T-helper 2 cell treated with Interferon-gamma antibody and Interleukin-4, amounts not matched to agents 100 ng/mL and 5 ng/mL, for 36 hours (primary cell): ENCODE data around the gene USP17L27. TPM values are rescaled to one million over a fixed set of nuclear protein-coding genes. Genes with fewer than 3 reads are reported as not detected.
"Not testable (repeated sequence)": the region's sequence is repeated elsewhere in the genome, so short reads cannot be mapped to it uniquely, and the experiment has no call there.

Experiments used
- intact Hi-C: fragments of 100-400 bp; cut with micrococcal nuclease; formaldehyde crosslinking; loops from one replicate; pipeline ENCODE4 v1.15.1; 2023
- total RNA-seq: library from RNA; stranded (reverse); gene quantifications from 2 replicates; pipeline ENCODE4 v1.2.3, GENCODE V29; 2022

Gene USP17L27
- not detected in 2 replicates for total RNA-seq

GRCh38 chr4:9343848-9344247, at the start of gene USP17L27:
Gene USP17L27 (plus strand): TSS chr4:9344148. CDS start chr4:9344148, 0 bp downstream.
- intact Hi-C loops: not testable (repeated sequence)

- intact Hi-C loops: not testable (repeated sequence)
These were observed 19.8 kb upstream of the USP17L27 start for GRCh38 chr4:9324191-9324590.

- intact Hi-C loops: not testable (repeated sequence)
These were observed 19.1 kb upstream of the USP17L27 start, which contains the start of gene USP17L24 for GRCh38 chr4:9324865-9325264. Gene USP17L24 (plus strand): TSS chr4:9325165. CDS start chr4:9325165, 0 bp downstream.

- intact Hi-C loops: not testable (repeated sequence)
These were observed 14.3 kb upstream of the USP17L27 start, which contains the start of gene USP17L25 for GRCh38 chr4:9329611-9330010. Gene USP17L25 (plus strand): TSS chr4:9329911. CDS start chr4:9329911, 0 bp downstream.

- intact Hi-C loops: not testable (repeated sequence)
These were observed 9.6 kb upstream of the USP17L27 start, which contains the start of gene USP17L26 for GRCh38 chr4:9334358-9334757. Gene USP17L26 (plus strand): TSS chr4:9334658. CDS start chr4:9334658, 0 bp downstream.

GRCh38 chr4:9339103-9339502, 4.8 kb upstream of the USP17L27 start, which contains the start of gene USP17L5:
Gene USP17L5 (plus strand): TSS chr4:9339403. CDS start chr4:9339403, 0 bp downstream.
- intact Hi-C loops: not testable (repeated sequence)

GRCh38 chr4:9348593-9348992, 4.6 kb downstream of the USP17L27 start, which contains the start of gene USP17L28:
Gene USP17L28 (plus strand): TSS chr4:9348893. CDS start chr4:9348893, 0 bp downstream.
- intact Hi-C loops: not testable (repeated sequence)

GRCh38 chr4:9350866-9351265, 6.9 kb downstream of the USP17L27 start:
- intact Hi-C loops: not testable (repeated sequence)

GRCh38 chr4:9353338-9353737, 9.4 kb downstream of the USP17L27 start, which contains the start of gene USP17L29:
Gene USP17L29 (plus strand): TSS chr4:9353638. CDS start chr4:9353638, 0 bp downstream.
- intact Hi-C loops: not testable (repeated sequence)

GRCh38 chr4:9362829-9363228, 18.9 kb downstream of the USP17L27 start, which contains the start of gene USP17L30:
Gene USP17L30 (plus strand): TSS chr4:9363129. CDS start chr4:9363129, 0 bp downstream.
- intact Hi-C loops: not testable (repeated sequence)

- intact Hi-C loops: not testable (repeated sequence)
These were observed 35.9 kb downstream of the USP17L27 start for GRCh38 chr4:9379881-9380280.

- intact Hi-C loops: not testable (repeated sequence)
These were observed 37.1 kb downstream of the USP17L27 start for GRCh38 chr4:9381012-9381534.

- intact Hi-C loops: no loop called here
These were observed 40.2 kb downstream of the USP17L27 start for GRCh38 chr4:9384126-9384525.

GRCh38 chr4:9389001-9389400, 45.1 kb downstream of the USP17L27 start:
- intact Hi-C loops: not testable (repeated sequence)

Other genes starting within 250 kb of the USP17L27 start
- not detected in 2 replicates for gene FAM90A26, start 173.7 kb upstream of the USP17L27 start, total RNA-seq
- gene USP17L10, start 133.5 kb upstream of the USP17L27 start, total RNA-seq: not detected in 2 replicates
- not detected in 2 replicates for gene USP17L11, start 128.7 kb upstream of the USP17L27 start, total RNA-seq
- not detected in 2 replicates for gene USP17L12, start 124.0 kb upstream of the USP17L27 start, total RNA-seq
- not detected in 2 replicates for gene USP17L13, start 119.3 kb upstream of the USP17L27 start, total RNA-seq
- not detected in 2 replicates for gene USP17L15, start 109.8 kb upstream of the USP17L27 start, total RNA-seq
- gene USP17L17, start 100.3 kb upstream of the USP17L27 start, total RNA-seq: not detected in 2 replicates
- gene USP17L18, start 95.5 kb upstream of the USP17L27 start, total RNA-seq: not detected in 2 replicates
- gene USP17L19, start 90.8 kb upstream of the USP17L27 start, total RNA-seq: not detected in 2 replicates
- gene USP17L20, start 86.0 kb upstream of the USP17L27 start, total RNA-seq: not detected in 2 replicates
- not detected in 2 replicates for gene USP17L21, start 81.3 kb upstream of the USP17L27 start, total RNA-seq
- gene USP17L22, start 76.5 kb upstream of the USP17L27 start, total RNA-seq: not detected in 2 replicates
- not detected in 2 replicates for gene USP17L24, start 19.0 kb upstream of the USP17L27 start, total RNA-seq
- gene USP17L25, start 14.2 kb upstream of the USP17L27 start, total RNA-seq: not detected in 2 replicates
- gene USP17L26, start 9.5 kb upstream of the USP17L27 start, total RNA-seq: not detected in 2 replicates
- gene USP17L5, start 4.7 kb upstream of the USP17L27 start, total RNA-seq: not detected in 2 replicates
- not detected in 2 replicates for gene USP17L28, start 4.7 kb downstream of the USP17L27 start, total RNA-seq
- not detected in 2 replicates for gene USP17L29, start 9.5 kb downstream of the USP17L27 start, total RNA-seq
- not detected in 2 replicates for gene USP17L30, start 19.0 kb downstream of the USP17L27 start, total RNA-seq
- gene DEFB131A, start 100.3 kb downstream of the USP17L27 start, total RNA-seq: not detected in 2 replicates